Stimulated activated CD4-positive, alpha-beta T cell treated with anti-CD3 and anti-CD28 coated beads, Interleukin-15, amount 100 ng/mL, for 48 hours (primary cell): ENCODE measurements around the gene APCDD1.

ENCODE experiments used
- DNase-seq, 2 donors: peaks; one replicate each; pipeline ENCODE4 v3.0.0-alpha.2; 2020; ENCODE audit warnings: low read depth in 2 of 2

APCDD1 gene

GRCh38 chr18:10431680-10432079, 22.8 kb upstream of the APCDD1 start:
- no peak for DNase-seq

GRCh38 chr18:10432781-10433180, 21.7 kb upstream of the APCDD1 start:
- no peak for DNase-seq

GRCh38 chr18:10436160-10436559, 18.3 kb upstream of the APCDD1 start:
- DNase-seq: no peak

- no peak for DNase-seq
Measured at GRCh38 chr18:10437837-10438236, 16.6 kb upstream of the APCDD1 start.

- no peak for DNase-seq
Measured at GRCh38 chr18:10439898-10440297, 14.5 kb upstream of the APCDD1 start.

GRCh38 chr18:10440884-10441283, 13.6 kb upstream of the APCDD1 start:
- DNase-seq: no peak

- no peak for DNase-seq
Measured at GRCh38 chr18:10441472-10441871, 13.0 kb upstream of the APCDD1 start.

GRCh38 chr18:10442551-10442971, 11.9 kb upstream of the APCDD1 start:
- DNase-seq: no peak

GRCh38 chr18:10443001-10443400, 11.4 kb upstream of the APCDD1 start:
- DNase-seq: no peak

- DNase-seq: no peak
Measured at GRCh38 chr18:10444314-10445006, 10.0 kb upstream of the APCDD1 start.

GRCh38 chr18:10449396-10449795, 5.0 kb upstream of the APCDD1 start:
- DNase-seq: no peak

GRCh38 chr18:10450986-10451385, 3.4 kb upstream of the APCDD1 start:
- DNase-seq: no peak

- DNase-seq: no peak
Measured at GRCh38 chr18:10453261-10453805, 1.1 kb upstream of the APCDD1 start.

- DNase-seq: no peak
Measured at GRCh38 chr18:10454681-10455557, 484 bp downstream of the APCDD1 start.

- no peak for DNase-seq
Measured at GRCh38 chr18:10455726-10456453, 1.5 kb downstream of the APCDD1 start.

- DNase-seq: no peak
Measured at GRCh38 chr18:10456718-10457117, 2.3 kb downstream of the APCDD1 start.

GRCh38 chr18:10457128-10457527, 2.7 kb downstream of the APCDD1 start:
- no peak for DNase-seq

- DNase-seq: no peak
Measured at GRCh38 chr18:10457767-10458166, 3.3 kb downstream of the APCDD1 start.

- DNase-seq: no peak
Measured at GRCh38 chr18:10458691-10459090, 4.3 kb downstream of the APCDD1 start.

- no peak for DNase-seq
Measured at GRCh38 chr18:10459587-10459986, 5.2 kb downstream of the APCDD1 start.

- no peak for DNase-seq
Measured at GRCh38 chr18:10460414-10461018, 6.1 kb downstream of the APCDD1 start.

GRCh38 chr18:10461989-10462388, 7.6 kb downstream of the APCDD1 start:
- no peak for DNase-seq
